IMR-90 (cell line): ENCODE measurements around the gene E2F4. TPM values are rescaled to one million over a fixed set of nuclear protein-coding genes. Genes with fewer than 3 reads are reported as not detected.

Source experiments
- ATAC-seq: fragments of 200-7000 bp; cut with Tn5 transposase; 2 replicates; pipeline ENCODE4 v1.9.1; 2020; ENCODE audit warnings: low read depth, mild to moderate bottlenecking, moderate library complexity
- BruUV-seq: library from RNA; stranded (reverse); fragments of 400-500 nt; replicated peaks from 2 replicates; lab custom pipeline; 2021; lab: Mats Ljungman, UMichigan
- CTCF ChIA-PET: fragments of 300-600 bp; formaldehyde crosslinking; extraction: SDS; loops from one replicate; lab custom pipeline; 2021; ENCODE audit warnings: antibody characterized with exemption; lab: Yijun Ruan, JAX
- POLR2A ChIA-PET: fragments of 300-600 bp; sonication (Branson Sonifier 250); formaldehyde crosslinking; loops from one replicate; lab custom pipeline; 2022; ENCODE audit warnings: antibody characterized with exemption; ENCODE audit not compliant: unreplicated experiment; lab: Charles Lee
- DNase-seq: peaks from one replicate; pipeline ENCODE4 v3.0.0; 2013
- H2AFZ ChIP-seq: replicated peaks from 2 replicates; pipeline ENCODE3; 2013; ENCODE audit warnings: low read length, mild to moderate bottlenecking; ENCODE audit not compliant: poor library complexity
- H2AK5ac ChIP-seq: 2 replicates; pipeline ENCODE4 v1.6.1; 2013; ENCODE audit warnings: low read depth, low read length, inconsistent platforms
- H2AK9ac ChIP-seq: replicated peaks from 2 replicates; pipeline ENCODE3; 2013; ENCODE audit warnings: mild to moderate bottlenecking, low read depth, low read length, moderate library complexity; ENCODE audit not compliant: poor library complexity
- H2BK120ac ChIP-seq: 2 replicates; pipeline ENCODE4 v1.6.1; 2013; ENCODE audit warnings: low read depth, low read length, inconsistent platforms
- H2BK15ac ChIP-seq: 3 replicates; pipeline ENCODE4 v1.6.1; 2013; ENCODE audit warnings: low read depth, low read length, inconsistent platforms
- H2BK20ac ChIP-seq: 2 replicates; pipeline ENCODE4 v1.6.1; 2013; ENCODE audit warnings: low read depth, mild to moderate bottlenecking, inconsistent platforms, low read length, moderate library complexity
- H2BK5ac ChIP-seq: 2 replicates; pipeline ENCODE4 v1.6.1; 2013; ENCODE audit warnings: mild to moderate bottlenecking, low read depth, low read length, inconsistent platforms; ENCODE audit not compliant: poor library complexity, severe bottlenecking
- H3K14ac ChIP-seq: replicated peaks from 2 replicates; pipeline ENCODE4 v1.6.1; 2013; ENCODE audit warnings: low read depth, low read length, inconsistent platforms
- H3K18ac ChIP-seq: 2 replicates; pipeline ENCODE4 v1.6.1; 2013; ENCODE audit warnings: low read depth, low read length, control low read depth
- H3K23ac ChIP-seq: 2 replicates; pipeline ENCODE4 v1.6.1; 2013; ENCODE audit warnings: low read depth, low read length, inconsistent platforms
- H3K27ac ChIP-seq: 2 replicates; pipeline ENCODE4 v1.5.1; 2013; ENCODE audit warnings: mild to moderate bottlenecking, control low read depth, low read length; ENCODE audit not compliant: insufficient read depth
- H3K27me3 ChIP-seq: 2 replicates; pipeline ENCODE4 v1.6.1; 2013; ENCODE audit warnings: low read length; ENCODE audit not compliant: control insufficient read depth, insufficient read depth
- H3K36me3 ChIP-seq: 2 replicates; pipeline ENCODE4 v1.6.1; 2013; ENCODE audit warnings: low read length, mixed read lengths; ENCODE audit not compliant: control insufficient read depth, insufficient read depth
- H3K4ac ChIP-seq: 2 replicates; pipeline ENCODE4 v1.6.1; 2013; ENCODE audit warnings: low read depth, low read length, inconsistent platforms
- H3K4me1 ChIP-seq: 2 replicates; pipeline ENCODE4 v1.6.1; 2013; ENCODE audit warnings: low read length, mixed read lengths; ENCODE audit not compliant: control insufficient read depth, insufficient read depth
- H3K4me2 ChIP-seq: 2 replicates; pipeline ENCODE4 v1.6.1; 2013; ENCODE audit warnings: low read depth, mild to moderate bottlenecking, control low read depth, low read length, moderate library complexity
- H3K4me3 ChIP-seq: 2 replicates; pipeline ENCODE4 v1.5.1; 2013; ENCODE audit warnings: low read depth, mild to moderate bottlenecking, control low read depth, low read length, moderate library complexity; ENCODE audit not compliant: insufficient read depth
- H3K56ac ChIP-seq: 2 replicates; pipeline ENCODE4 v1.6.1; 2013; ENCODE audit warnings: low read length, inconsistent platforms; ENCODE audit not compliant: insufficient read depth; ENCODE audit errors: extremely low read depth
- H3K79me1 ChIP-seq, 2 experiments: 2 replicates each; pipeline ENCODE4 v1.6.1; 2013; ENCODE audit warnings: low read length in 2 of 2, inconsistent platforms in 1 of 2, low read depth in 1 of 2
- H3K9ac ChIP-seq: 2 replicates; pipeline ENCODE4 v1.6.1; 2013; ENCODE audit warnings: low read depth, low read length, control low read depth
- H3K9me1 ChIP-seq: 2 replicates; pipeline ENCODE4 v1.6.1; 2013; ENCODE audit warnings: low read length, inconsistent platforms; ENCODE audit not compliant: insufficient read depth
- H3K9me3 ChIP-seq: 2 replicates; pipeline ENCODE4 v1.6.1; 2013; ENCODE audit warnings: low read length; ENCODE audit not compliant: control insufficient read depth, insufficient read depth
- H4K20me1 ChIP-seq: 2 replicates; pipeline ENCODE4 v1.6.1; 2013; ENCODE audit warnings: low read length, inconsistent platforms; ENCODE audit not compliant: insufficient read depth
- H4K5ac ChIP-seq: 2 replicates; pipeline ENCODE4 v1.6.1; 2013; ENCODE audit warnings: mild to moderate bottlenecking, low read depth, low read length, control low read depth
- H4K8ac ChIP-seq, 2 experiments: 2 replicates each; pipeline ENCODE4 v1.6.1; 2013; ENCODE audit warnings: low read depth in 2 of 2, low read length in 2 of 2, control low read depth in 1 of 2, inconsistent platforms in 1 of 2
- H4K91ac ChIP-seq: 2 replicates; pipeline ENCODE4 v1.6.1; 2013; ENCODE audit warnings: low read depth, low read length, inconsistent platforms; ENCODE audit not compliant: insufficient read depth
- CEBPB ChIP-seq: IDR thresholded peaks from 2 replicates; pipeline ENCODE4 v1.6.1; 2012; ENCODE audit warnings: low read depth, low read length, improper control_type of control experiment
- CHD1 ChIP-seq: IDR thresholded peaks from 2 replicates; pipeline ENCODE4 v1.6.1; 2012; ENCODE audit warnings: low read depth, low read length, improper control_type of control experiment
- ELK1 ChIP-seq: fragments of 150-350 bp; IDR thresholded peaks from 2 replicates; pipeline ENCODE4 v1.6.1; 2016; ENCODE audit warnings: low read depth, mild to moderate bottlenecking, low read length, moderate library complexity, borderline replicate concordance
- MXI1 ChIP-seq: IDR thresholded peaks from 2 replicates; pipeline ENCODE4 v1.6.1; 2012; ENCODE audit warnings: low read depth, mild to moderate bottlenecking, low read length, moderate library complexity, borderline replicate concordance
- RAD21 ChIP-seq: IDR thresholded peaks from 2 replicates; pipeline ENCODE4 v1.6.1; 2012; ENCODE audit warnings: low read length, improper control_type of control experiment
- RCOR1 ChIP-seq: IDR thresholded peaks from 2 replicates; pipeline ENCODE4 v1.6.1; 2012; ENCODE audit warnings: mild to moderate bottlenecking, low read length, improper control_type of control experiment; ENCODE audit not compliant: insufficient replicate concordance
- RFX5 ChIP-seq: IDR thresholded peaks from 2 replicates; pipeline ENCODE4 v1.8.0; 2012; ENCODE audit warnings: low read depth, mild to moderate bottlenecking, low read length, moderate library complexity
- USF2 ChIP-seq: fragments of 150-350 bp; IDR thresholded peaks from 2 replicates; pipeline ENCODE4 v1.6.1; 2017; ENCODE audit warnings: mild to moderate bottlenecking, antibody characterized with exemption, low read length, low read depth
- WGBS, 2 experiments: methylation state at CpG; one replicate each; pipeline versions ENCODE4 v1.1.5 to v1.1.7; 2013; ENCODE audit warnings: missing lambda C conversion rate in 2 of 2; ENCODE audit not compliant: insufficient read length in 1 of 2; ENCODE audit errors: extremely low coverage in 2 of 2; 5-methylcytosine and 5-hydroxymethylcytosine counted together
- dilution Hi-C: fragments of 300-500 bp; cut with HindIII; formaldehyde crosslinking; loops from one replicate; pipeline ENCODE4 v1.14.3; 2018; ENCODE audit warnings: low sequenced_read_pairs; ENCODE audit not compliant: unreplicated experiment
- in situ Hi-C: fragments of 300-500 bp; cut with MboI; formaldehyde crosslinking; loops from 3 replicates; pipeline ENCODE4 v1.14.3; 2019; ENCODE audit warnings: low sequenced_read_pairs, inconsistent platforms, mixed read lengths
- intact Hi-C: fragments of 100-400 bp; cut with micrococcal nuclease; formaldehyde crosslinking; loops from 2 replicates; pipeline ENCODE4 v1.10.0; 2022
- polyA plus RNA-seq, 3 experiments: library from polyadenylated mRNA; depleted of rRNA; stranded (reverse); fragments of >200 nt; gene quantifications; 2 replicates each; pipeline ENCODE4 v1.2.3, GENCODE V29; 2012; ENCODE audit warnings: low replicate concordance in 1 of 3
- total RNA-seq: library from RNA; depleted of rRNA; stranded (reverse); fragments of >200 nt; gene quantifications from 2 replicates; pipeline ENCODE4 v1.2.3, GENCODE V29; 2012

E2F4 gene
- total and polyA plus RNA-seq, 2 of the 4 experiments (the other 2 are of a cell fraction), result 63.4 to 103 TPM

- CTCF ChIA-PET, result interaction anchor here (1.5 kb wide), 1 partner anchor 12 kb away, joined by 3 read pairs; no protein-coding TSS in a partner anchor
- ATAC-seq, result no peak
- H2BK5ac ChIP-seq, result no peak overlapping the region
Observed at GRCh38 chr16:67210069-67210937, 18.3 kb downstream of the E2F4 start.

More at GRCh38 chr16:67210069-67210937, 18.3 kb downstream of the E2F4 start:
- no peak overlapping the region for H2AK9ac ChIP-seq
- no peaks in the 10 kb centered on the region for H3K9me3 ChIP-seq
- no peak overlapping the region for H3K9ac ChIP-seq
- H4K91ac ChIP-seq, result no peak overlapping the region
- no peak overlapping the region for H3K4ac ChIP-seq
- H3K56ac ChIP-seq, result no peak overlapping the region
- no peak overlapping the region for H3K18ac ChIP-seq
- dilution Hi-C loops (no loop called here), intact Hi-C loops (no loop called here), in situ Hi-C loops (no loop called here)
- H3K27me3 ChIP-seq, result no peaks in the 10 kb centered on the region
- no peaks in the 10 kb centered on the region for H3K36me3 ChIP-seq
- no peak overlapping the region for H2BK20ac ChIP-seq
- no peak overlapping the region for H3K4me3 ChIP-seq
- H4K8ac ChIP-seq, result no peak overlapping the region
- POLR2A ChIA-PET, result no interaction called here
- H2AFZ ChIP-seq, result no peak overlapping the region
- no peak overlapping the region for H3K4me2 ChIP-seq
- no peak overlapping the region for H2AK5ac ChIP-seq
- no peak overlapping the region for H2BK120ac ChIP-seq
- H3K4me1 ChIP-seq, result peaks cover 8% of the 10 kb centered on the region
- no peak overlapping the region for H3K14ac ChIP-seq
- H4K20me1 ChIP-seq, result 0 out of 2 replicates have a peak, but pooled peaks cover 6% of the 10 kb centered on the region
- no peak overlapping the region for H3K23ac ChIP-seq
- peaks cover 0 to 9% of the 10 kb centered on the region in 2 experiments; a peak in 1 of 4 replicates for H3K79me1 ChIP-seq
- no peak overlapping the region for H2BK15ac ChIP-seq
- no TSS peak for BruUV-seq
- no peak overlapping the region for H4K5ac ChIP-seq
- peaks cover 20% of the 10 kb centered on the region for H3K9me1 ChIP-seq
- 87% methylated on average over 17 of the region's 25 CpGs; no CpG with 5 or more reads in 1 of the 2 experiments for WGBS, 2 experiments
- TF ChIP-seq CEBPB (no peak), MXI1 (no peak), RFX5 (no peak), RAD21 (no peak), RCOR1 (no peak), ELK1 (no peak), CHD1 (no peak), USF2 (no peak)
- DNase-seq, result no peak
- H3K27ac ChIP-seq, result no peak overlapping the region
